GM12878 (cell line): ENCODE data around the gene RBMS1. TPM values are rescaled to one million over a fixed set of nuclear protein-coding genes. Genes with fewer than 3 reads are reported as not detected.

Experiments
- ATAC-seq: fragments of 200-7000 bp; cut with Tn5 transposase; 3 replicates; pipeline ENCODE4 v1.9.1; 2020; ENCODE audit warnings: mild to moderate bottlenecking, moderate library complexity
- BruUV-seq: library from RNA; stranded (reverse); fragments of 400-500 nt; replicated peaks from 2 replicates; lab custom pipeline; 2021; lab: Mats Ljungman, UMichigan
- CTCF ChIA-PET: fragments of 300-600 bp; sonication (Branson Sonifier 250); formaldehyde crosslinking; extraction: SDS; loops from one replicate; lab custom pipeline; 2021; ENCODE audit warnings: inconsistent platforms; lab: Yijun Ruan, JAX
- POLR2A ChIA-PET: fragments of 350-600 bp; formaldehyde crosslinking; extraction: SDS; loops from one replicate; lab custom pipeline; 2021; ENCODE audit warnings: inconsistent platforms; lab: Charles Lee
- RAD21 ChIA-PET: fragments of 300-600 bp; sonication (Branson Sonifier 250); formaldehyde crosslinking; loops from one replicate; lab custom pipeline; 2023; ENCODE audit warnings: antibody characterized with exemption; ENCODE audit not compliant: unreplicated experiment; lab: Charles Lee
- SMC1A ChIA-PET: fragments of 300-600 bp; sonication (Branson Sonifier 250); formaldehyde crosslinking; loops from one replicate; lab custom pipeline; 2023; ENCODE audit not compliant: unreplicated experiment, uncharacterized antibody; lab: Charles Lee
- DNase-seq: peaks from one replicate; pipeline ENCODE4 v3.0.0-alpha.2; 2011; ENCODE audit warnings: low read depth, low spot score
- FAIRE-seq: peaks from 3 replicates; lab custom pipeline; 2011; peaks lifted over from hg19 to GRCh38; lab: Jason Lieb, UNC
- H2AFZ ChIP-seq: 2 replicates; pipeline ENCODE4 v1.6.0; 2011; ENCODE audit warnings: low read depth, low read length, control low read depth; ENCODE audit not compliant: control insufficient read depth
- H3K27ac ChIP-seq: 2 replicates; pipeline ENCODE4 v1.5.1; 2011; ENCODE audit warnings: control low read depth; ENCODE audit not compliant: control insufficient read depth, insufficient read depth
- H3K27me3 ChIP-seq, 2 experiments: replicated peaks in 1 of 2; 2 replicates each; pipeline versions ENCODE4 v1.6.0 to v1.6.1; 2011; ENCODE audit warnings: low read length in 1 of 2; ENCODE audit not compliant: control insufficient read depth in 2 of 2, insufficient read depth in 2 of 2
- H3K36me3 ChIP-seq, 2 experiments: 2 replicates each; pipeline ENCODE4 v1.5.1; 2011; ENCODE audit warnings: low read length in 1 of 2; ENCODE audit not compliant: control insufficient read depth in 2 of 2, insufficient read depth in 2 of 2
- H3K4me1 ChIP-seq: 2 replicates; pipeline ENCODE4 v1.6.1; 2011; ENCODE audit warnings: mild to moderate bottlenecking, low read length, moderate library complexity, mixed read lengths; ENCODE audit not compliant: control insufficient read depth, insufficient read depth
- H3K4me2 ChIP-seq: 2 replicates; pipeline ENCODE4 v1.6.0; 2011; ENCODE audit warnings: control low read depth; ENCODE audit not compliant: control insufficient read depth, insufficient read depth
- H3K4me3 ChIP-seq: fragments of 200-600 bp; sonication (generic); 2 replicates; pipeline ENCODE4 v1.5.1; 2016
- H3K79me2 ChIP-seq: 2 replicates; pipeline ENCODE4 v1.6.0; 2011; ENCODE audit warnings: low read length; ENCODE audit not compliant: control insufficient read depth, insufficient read depth
- H3K9ac ChIP-seq: 2 replicates; pipeline ENCODE4 v1.8.0; 2011; ENCODE audit warnings: low read length, control low read depth, mixed read lengths; ENCODE audit not compliant: control insufficient read depth, insufficient read depth
- H3K9me3 ChIP-seq: replicated peaks from 3 replicates; pipeline ENCODE4 v1.5.1; 2011; ENCODE audit warnings: mild to moderate bottlenecking, low read length; ENCODE audit not compliant: control insufficient read depth, insufficient read depth
- H4K20me1 ChIP-seq: 2 replicates; pipeline ENCODE4 v1.6.0; 2011; ENCODE audit not compliant: control insufficient read depth, insufficient read depth
- ASH2L ChIP-seq: fragments of 300-600, 200-600 bp; sonication (generic); IDR thresholded peaks from 2 replicates; pipeline ENCODE4 v1.6.1; 2017; ENCODE audit warnings: low read depth, mild to moderate bottlenecking, borderline replicate concordance
- BCLAF1 ChIP-seq: fragments of 450-650 bp; IDR thresholded peaks from 2 replicates; pipeline ENCODE4 v1.6.1; 2017; ENCODE audit warnings: antibody characterized with exemption, mild to moderate bottlenecking, moderate library complexity
- E2F8 ChIP-seq: fragments of 450-650 bp; IDR thresholded peaks from 2 replicates; pipeline ENCODE4 v1.6.1; 2018; ENCODE audit warnings: mild to moderate bottlenecking, low read depth, moderate library complexity; ENCODE audit not compliant: partially characterized antibody
- SKIL ChIP-seq: fragments of 450-650 bp; IDR thresholded peaks from 2 replicates; pipeline ENCODE4 v1.6.1; 2017; ENCODE audit warnings: mild to moderate bottlenecking, low read depth, inconsistent platforms; ENCODE audit not compliant: poor library complexity, severe bottlenecking
- ZNF687 ChIP-seq: fragments of 450-650 bp; IDR thresholded peaks from 2 replicates; pipeline ENCODE4 v1.6.1; 2017; ENCODE audit warnings: mild to moderate bottlenecking, moderate library complexity
- WGBS: methylation state at CpG from one replicate; pipeline ENCODE4 v1.1.6; 2016; ENCODE audit warnings: low lambda C conversion rate; ENCODE audit not compliant: insufficient replicate concordance, insufficient coverage; ENCODE audit errors: missing lambda C conversion rate; 5-methylcytosine and 5-hydroxymethylcytosine counted together
- in situ Hi-C: fragments of 300-500 bp; cut with MboI; formaldehyde crosslinking; loops from 9 replicates; pipeline ENCODE4 v1.14.3; 2018; ENCODE audit warnings: mixed read lengths
- intact Hi-C: fragments of 100-400 bp; cut with micrococcal nuclease; formaldehyde crosslinking; loops from one replicate; pipeline ENCODE4 v1.14.2; 2022; ENCODE audit not compliant: unreplicated experiment
- polyA plus RNA-seq, 11 experiments: library from polyadenylated mRNA; depleted of rRNA in 4 of 11; unstranded in 6 of 11; stranded (reverse) in 5 of 11; fragments of >200 nt; fragmentation: Nextera tagmentation in 4 of 11; fragmentation: Illumina TruSeq in 1 of 11; extraction: Ambion mirVana in 4 of 11; extraction: Trizol in 1 of 11; gene quantifications; 1 replicate in 1 of 11; 2 replicates in 10 of 11; pipeline versions ENCODE4 v1.2.1 to v1.2.3, GENCODE V29; 2011 to 2016; ENCODE audit warnings: inconsistent platforms in 2 of 11, missing spikeins in 2 of 11, low read depth in 1 of 11
- total RNA-seq, 4 experiments: library from RNA; depleted of rRNA in 3 of 4; stranded (reverse); fragments of >200 nt in 3 of 4; fragmentation: Illumina TruSeq in 1 of 4; extraction: Trizol in 1 of 4; gene quantifications; 2 replicates each; pipeline versions ENCODE4 v1.2.1 to v1.2.3, GENCODE V29; 2013 to 2021

RBMS1 gene
- total and polyA plus RNA-seq, 10 of the 15 experiments (the other 5 are each of a cell fraction or from before 2014, with no cell fraction given) = 0.04 to 0.31 (median 0.17) TPM; not detected in 1

- ChIA-PET POLR2A (interaction anchor here (2.0 kb wide), 1 partner anchor 8 kb away, joined by 5 read pairs; no protein-coding TSS in a partner anchor), CTCF (interaction anchor here (0.9 to 1.6 kb wide), 2 partner anchors 8 to 24 kb away, joined by 3 to 5 read pairs; no protein-coding TSS in a partner anchor), RAD21 (no interaction called here), SMC1A (interaction anchor here (0.6 to 0.8 kb wide), 2 partner anchors 27 to 599 kb away, joined by 3 read pairs; no protein-coding TSS in a partner anchor)
- ATAC-seq (no peak), DNase-seq (no peak), FAIRE-seq (no peak)
- intact Hi-C loops = no loop called here
- no peak overlapping the region for H3K4me3 ChIP-seq
- no peaks in the 10 kb centered on the region for H3K36me3 ChIP-seq
- H4K20me1 ChIP-seq = no peaks in the 10 kb centered on the region
- no peaks in the 10 kb centered on the region for H3K79me2 ChIP-seq
- WGBS = 57% methylated on average over 8 of the region's 8 CpGs
- in situ Hi-C loops = no loop called here
- peaks cover 0 to 10% of the 10 kb centered on the region in 2 experiments; a peak in 1 of 4 replicates for H3K27me3 ChIP-seq
- no peak overlapping the region for H3K9ac ChIP-seq
- no peaks in the 10 kb centered on the region; the same call in 2 of the 3 replicates for H3K9me3 ChIP-seq
- no TSS peak for BruUV-seq
- H3K4me2 ChIP-seq = no peak overlapping the region
- TF ChIP-seq ZNF687 (no peak), SKIL (no peak), BCLAF1 (no peak), ASH2L (no peak), E2F8 (no peak)
- no peak overlapping the region for H3K27ac ChIP-seq
- no peak overlapping the region for H2AFZ ChIP-seq
- no peaks in the 10 kb centered on the region for H3K4me1 ChIP-seq
These were observed 88.3 kb downstream of the RBMS1 start for GRCh38 chr2:160405077-160405867.
